ENCODE data around the gene PAK1IP1.

Gene PAK1IP1

DNA sequence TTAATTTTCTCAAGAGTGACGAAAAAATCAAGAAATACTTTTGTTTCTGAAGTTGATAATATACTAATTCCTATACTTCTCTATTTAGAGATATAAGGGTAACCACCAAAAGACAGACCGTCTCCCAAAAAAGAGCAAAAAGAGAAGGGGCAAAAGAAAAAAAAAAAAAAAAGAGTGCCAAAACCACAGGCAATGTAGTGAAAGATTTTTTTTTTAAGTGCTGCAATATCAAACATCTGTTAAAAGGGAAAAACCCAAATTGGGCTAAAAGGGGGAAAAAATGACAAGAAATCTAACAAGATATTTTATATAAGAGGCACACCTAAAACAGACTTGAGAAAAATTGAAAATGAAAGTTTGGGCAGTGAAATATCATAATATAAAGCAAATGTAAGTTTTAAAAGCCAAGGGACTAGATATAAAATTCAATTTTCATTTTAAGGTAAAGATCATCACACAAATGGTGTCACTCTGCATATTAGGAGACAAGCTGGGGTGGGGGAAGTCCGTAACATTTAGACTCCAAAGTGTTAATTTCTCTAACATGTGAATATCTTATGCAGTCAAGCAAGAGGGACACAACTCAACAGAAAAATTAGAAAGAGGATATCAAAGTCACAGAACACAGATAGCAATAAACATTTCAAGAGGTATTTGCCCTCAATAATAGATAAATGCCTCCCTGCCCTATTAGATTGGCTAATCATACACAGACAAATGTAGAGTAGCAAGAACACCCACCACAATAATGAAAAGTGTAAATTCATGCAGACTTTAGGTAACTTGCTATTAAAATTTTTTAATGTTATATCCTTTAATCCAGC lies 9.5 kb upstream of the PAK1IP1 start:
- no peaks in the 10 kb centered on the region for H3K4me1 ChIP-seq (ENCODE audit: control insufficient read depth, low read length)
- no peaks in the 10 kb centered on the region for H3K9me2 ChIP-seq (replicated peaks; ENCODE audit: control insufficient read depth, low read length)
- no peaks in the 10 kb centered on the region for H4K20me1 ChIP-seq (ENCODE audit: control insufficient read depth, insufficient read depth, low read depth, low read length)
- H3K27ac ChIP-seq (ENCODE audit: low read depth, low read length) = no peak overlapping the region
- H3K36me3 ChIP-seq (ENCODE audit: control insufficient read depth, low read length) = no peaks in the 10 kb centered on the region
- H3F3A ChIP-seq (ENCODE audit: control insufficient read depth, insufficient read depth) = 0 out of 2 replicates have a peak, but pooled peaks cover 3% of the 10 kb centered on the region
- no peak overlapping the region for H3K4me3 ChIP-seq (ENCODE audit: low read length)
- TF ChIP-seq EZH2phosphoT487 (IDR thresholded peaks at IDR 0.05; ENCODE audit: borderline replicate concordance, low read length) = no peak
- TF ChIP-seq, protein P1, sequence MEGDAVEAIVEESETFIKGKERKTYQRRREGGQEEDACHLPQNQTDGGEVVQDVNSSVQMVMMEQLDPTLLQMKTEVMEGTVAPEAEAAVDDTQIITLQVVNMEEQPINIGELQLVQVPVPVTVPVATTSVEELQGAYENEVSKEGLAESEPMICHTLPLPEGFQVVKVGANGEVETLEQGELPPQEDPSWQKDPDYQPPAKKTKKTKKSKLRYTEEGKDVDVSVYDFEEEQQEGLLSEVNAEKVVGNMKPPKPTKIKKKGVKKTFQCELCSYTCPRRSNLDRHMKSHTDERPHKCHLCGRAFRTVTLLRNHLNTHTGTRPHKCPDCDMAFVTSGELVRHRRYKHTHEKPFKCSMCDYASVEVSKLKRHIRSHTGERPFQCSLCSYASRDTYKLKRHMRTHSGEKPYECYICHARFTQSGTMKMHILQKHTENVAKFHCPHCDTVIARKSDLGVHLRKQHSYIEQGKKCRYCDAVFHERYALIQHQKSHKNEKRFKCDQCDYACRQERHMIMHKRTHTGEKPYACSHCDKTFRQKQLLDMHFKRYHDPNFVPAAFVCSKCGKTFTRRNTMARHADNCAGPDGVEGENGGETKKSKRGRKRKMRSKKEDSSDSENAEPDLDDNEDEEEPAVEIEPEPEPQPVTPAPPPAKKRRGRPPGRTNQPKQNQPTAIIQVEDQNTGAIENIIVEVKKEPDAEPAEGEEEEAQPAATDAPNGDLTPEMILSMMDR (IDR thresholded peaks at IDR 0.05; ENCODE audit: low read depth, low read length, poor library complexity, severe bottlenecking) = no peak
- H3K9me3 ChIP-seq (ENCODE audit: control insufficient read depth, insufficient read depth, low read length) = 0 out of 2 replicates have a peak, but pooled peaks cover 4% of the 10 kb centered on the region
- H3K27me3 ChIP-seq (ENCODE audit: control insufficient read depth, low read length) = peaks cover 6% of the 10 kb centered on the region; the same call in 1 of the 2 replicates
- no peak overlapping the region for H3K4me2 ChIP-seq (ENCODE audit: low read length)
- H3K79me2 ChIP-seq (ENCODE audit: control insufficient read depth, low read length) = no peaks in the 10 kb centered on the region

DNA sequence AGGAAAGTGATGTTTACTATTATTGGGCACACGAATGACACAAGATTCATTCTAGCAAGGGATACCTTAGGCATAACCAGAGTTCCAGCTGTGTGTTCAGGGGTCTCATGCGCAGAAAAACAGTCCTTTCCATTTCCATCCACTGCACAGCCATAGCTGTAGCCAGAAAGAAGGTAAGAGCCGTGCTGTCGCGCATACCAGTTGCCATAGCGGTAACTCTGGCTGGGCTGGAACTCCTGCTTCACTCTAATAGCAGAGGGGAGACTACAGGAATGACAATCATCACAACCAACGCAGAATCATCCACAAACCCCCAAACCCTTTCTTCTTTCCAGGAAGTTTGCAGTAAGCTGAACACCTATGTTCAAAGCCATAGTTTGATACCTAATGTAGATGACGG lies 7.9 kb upstream of the PAK1IP1 start:
- no peaks in the 10 kb centered on the region for H3K4me1 ChIP-seq (ENCODE audit: control insufficient read depth, low read length)
- H3K4me3 ChIP-seq (ENCODE audit: low read length) = no peak overlapping the region
- peaks cover 3% of the 10 kb centered on the region; the same call in 1 of the 2 replicates for H3F3A ChIP-seq (ENCODE audit: control insufficient read depth, insufficient read depth)
- no peaks in the 10 kb centered on the region for H3K36me3 ChIP-seq (ENCODE audit: control insufficient read depth, low read length)
- H3K9me2 ChIP-seq (replicated peaks; ENCODE audit: control insufficient read depth, low read length) = no peaks in the 10 kb centered on the region
- no peak overlapping the region for H3K27ac ChIP-seq (ENCODE audit: low read depth, low read length)
- H4K20me1 ChIP-seq (ENCODE audit: control insufficient read depth, insufficient read depth, low read depth, low read length) = no peaks in the 10 kb centered on the region
- no peaks in the 10 kb centered on the region for H3K79me2 ChIP-seq (ENCODE audit: control insufficient read depth, low read length)
- no peak for TF ChIP-seq EZH2phosphoT487 (IDR thresholded peaks at IDR 0.05; ENCODE audit: borderline replicate concordance, low read length)
- TF ChIP-seq, protein P1 (IDR thresholded peaks at IDR 0.05; ENCODE audit: low read depth, low read length, poor library complexity, severe bottlenecking) = no peak
- peaks cover 6% of the 10 kb centered on the region; the same call in 1 of the 2 replicates for H3K27me3 ChIP-seq (ENCODE audit: control insufficient read depth, low read length)
- H3K4me2 ChIP-seq (ENCODE audit: low read length) = no peak overlapping the region
- 0 out of 2 replicates have a peak, but pooled peaks cover 1% of the 10 kb centered on the region for H3K9me3 ChIP-seq (ENCODE audit: control insufficient read depth, insufficient read depth, low read length)

DNA sequence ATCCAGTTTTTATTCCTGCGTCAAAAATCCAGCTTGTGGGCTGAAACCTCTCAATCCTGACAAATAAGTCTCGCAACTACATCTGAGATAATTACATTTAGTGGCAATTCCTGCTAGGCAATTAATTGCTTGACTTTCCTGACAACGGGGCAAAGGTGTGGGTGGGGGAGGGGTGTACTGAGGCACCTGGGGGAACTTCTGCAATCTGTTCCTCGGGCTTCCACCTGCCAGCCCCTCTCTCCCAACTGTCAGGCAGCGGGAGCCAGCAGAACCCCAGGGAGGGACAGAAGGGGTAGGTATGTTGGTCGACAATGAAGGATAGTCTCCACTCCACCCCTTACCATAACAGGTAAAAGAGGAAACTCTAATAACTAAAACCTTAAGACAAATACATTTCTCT lies 7.2 kb upstream of the PAK1IP1 start:
- no peak overlapping the region for H3K4me3 ChIP-seq (ENCODE audit: low read length)
- H3K4me2 ChIP-seq (ENCODE audit: low read length) = no peak overlapping the region
- peaks cover 6% of the 10 kb centered on the region; the same call in 1 of the 2 replicates for H3K27me3 ChIP-seq (ENCODE audit: control insufficient read depth, low read length)
- H3K36me3 ChIP-seq (ENCODE audit: control insufficient read depth, low read length) = no peaks in the 10 kb centered on the region
- H4K20me1 ChIP-seq (ENCODE audit: control insufficient read depth, insufficient read depth, low read depth, low read length) = no peaks in the 10 kb centered on the region
- H3K79me2 ChIP-seq (ENCODE audit: control insufficient read depth, low read length) = peaks cover 1% of the 10 kb centered on the region; the same call in 1 of the 2 replicates
- peaks cover 3% of the 10 kb centered on the region; the same call in 1 of the 2 replicates for H3F3A ChIP-seq (ENCODE audit: control insufficient read depth, insufficient read depth)
- TF ChIP-seq EZH2phosphoT487 (IDR thresholded peaks at IDR 0.05; ENCODE audit: borderline replicate concordance, low read length) = no peak
- TF ChIP-seq, protein P1 (IDR thresholded peaks at IDR 0.05; ENCODE audit: low read depth, low read length, poor library complexity, severe bottlenecking) = no peak
- no peaks in the 10 kb centered on the region; the same call in 1 of the 2 replicates for H3K4me1 ChIP-seq (ENCODE audit: control insufficient read depth, low read length)
- H3K9me2 ChIP-seq (replicated peaks; ENCODE audit: control insufficient read depth, low read length) = no peaks in the 10 kb centered on the region
- H3K27ac ChIP-seq (ENCODE audit: low read depth, low read length) = no peak overlapping the region
- H3K9me3 ChIP-seq (ENCODE audit: control insufficient read depth, insufficient read depth, low read length) = no peaks in the 10 kb centered on the region
